Activated naive CD4-positive, alpha-beta T cell treated with anti-CD3 and anti-CD28 coated beads, Interleukin-2, amount 50 U/mL, for 72 hours (primary cell): ENCODE measurements around the gene NPAT. TPM values are rescaled to one million over a fixed set of nuclear protein-coding genes. Genes with fewer than 3 reads are reported as not detected.

Experiments
- ATAC-seq, 2 donors: fragments of 150-1000 bp; cut with Tn5 transposase; 2 replicates each; pipeline ENCODE4 v1.10.0; 2021; ENCODE audit warnings: mild to moderate bottlenecking in 2 of 2, moderate library complexity in 2 of 2
- DNase-seq, 2 donors: peaks; one replicate each; pipeline ENCODE4 v3.0.0; 2021 to 2022; ENCODE audit warnings: low spot score in 2 of 2
- H3K27ac Mint-ChIP-seq, 2 donors: one replicate each; pipeline ENCODE4 v1.8.0; 2022; ENCODE audit warnings: mild to moderate bottlenecking in 2 of 2, mixed read lengths in 2 of 2
- H3K36me3 Mint-ChIP-seq, 2 donors: one replicate each; pipeline ENCODE4 v1.8.0; 2022; ENCODE audit warnings: mixed read lengths in 2 of 2
- H3K9me3 Mint-ChIP-seq, 2 donors: one replicate each; pipeline ENCODE4 v1.8.0; 2022; ENCODE audit warnings: mixed read lengths in 2 of 2
- total RNA-seq, 2 donors: library from RNA; stranded (reverse); gene quantifications; one replicate each; pipeline ENCODE4 v1.2.3, GENCODE V29; 2022

Gene NPAT
- 10 to 100 TPM; 27.4 to 52.9 TPM for total RNA-seq

GRCh38 chr11:108222574-108223347 is at the start of gene NPAT, which contains the start of gene ATM:
NPAT (minus strand) TSS chr11:108222638; CDS start chr11:108222536, 102 bp downstream.
ATM (plus strand) TSS chr11:108223067; CDS start chr11:108227625, 4,558 bp downstream.
- H3K9me3 Mint-ChIP-seq, result no peaks in the 10 kb centered on the region
- DNase-seq, result peak; percentile 93 to 99
- H3K36me3 Mint-ChIP-seq, result peaks cover 9 to 32% of the 10 kb centered on the region in 2 donors
- peak; percentile 76 to 77 for ATAC-seq
- no peak within 1 kb of the TSS for H3K27ac Mint-ChIP-seq

- H3K9me3 Mint-ChIP-seq, result peaks cover 10 to 12% of the 10 kb centered on the region in 2 donors
- DNase-seq, result no peak
- peak in 1 of 2 donors; percentile 48 for ATAC-seq
- H3K27ac Mint-ChIP-seq, result peak overlapping the region in 1 of 2 donors; percentile 7
- peaks cover 19 to 35% of the 10 kb centered on the region in 2 donors for H3K36me3 Mint-ChIP-seq
Observed at GRCh38 chr11:108269583-108269982, 47.1 kb upstream of the NPAT start.

GRCh38 chr11:108253176-108253575 is 30.7 kb upstream of the NPAT start:
- H3K27ac Mint-ChIP-seq, result no peak overlapping the region
- H3K36me3 Mint-ChIP-seq, result peaks cover 0 to 10% of the 10 kb centered on the region in 2 donors
- no peaks in the 10 kb centered on the region for H3K9me3 Mint-ChIP-seq
- DNase-seq (no peak), ATAC-seq (peak in 1 of 2 donors; percentile 45)

- DNase-seq (no peak), ATAC-seq (no peak)
- H3K36me3 Mint-ChIP-seq, result peaks cover 5 to 17% of the 10 kb centered on the region in 2 donors
- no peaks in the 10 kb centered on the region for H3K9me3 Mint-ChIP-seq
- no peak overlapping the region for H3K27ac Mint-ChIP-seq
Observed at GRCh38 chr11:108246885-108247284, 24.4 kb upstream of the NPAT start.

GRCh38 chr11:108246308-108246707 is 23.9 kb upstream of the NPAT start:
- Mint-ChIP-seq H3K36me3 (peaks cover 5 to 17% of the 10 kb centered on the region in 2 donors), H3K27ac (no peak overlapping the region), H3K9me3 (no peaks in the 10 kb centered on the region)
- no peak for ATAC-seq
- no peak for DNase-seq

- Mint-ChIP-seq H3K9me3 (no peaks in the 10 kb centered on the region), H3K27ac (peak overlapping the region; percentile 82 to 85), H3K36me3 (peaks cover 10 to 14% of the 10 kb centered on the region in 2 donors)
- ATAC-seq, result peak in 1 of 2 donors; percentile 23
- no peak for DNase-seq
Observed at GRCh38 chr11:108242422-108242821, 20.0 kb upstream of the NPAT start.

GRCh38 chr11:108241330-108242037 is 19.0 kb upstream of the NPAT start:
- ATAC-seq, result peak; percentile 72 to 82
- Mint-ChIP-seq H3K36me3 (peaks cover 10 to 14% of the 10 kb centered on the region in 2 donors), H3K27ac (peak overlapping the region; percentile 82 to 85), H3K9me3 (no peaks in the 10 kb centered on the region)
- no peak for DNase-seq

GRCh38 chr11:108239076-108239475 is 16.6 kb upstream of the NPAT start:
- no peak for ATAC-seq
- Mint-ChIP-seq H3K27ac (peak overlapping the region in 1 of 2 donors; percentile 81), H3K9me3 (no peaks in the 10 kb centered on the region), H3K36me3 (peaks cover 12 to 14% of the 10 kb centered on the region in 2 donors)
- DNase-seq, result no peak

- peak overlapping the region; percentile 95 to 96 for H3K27ac Mint-ChIP-seq
- DNase-seq, result no peak
- H3K36me3 Mint-ChIP-seq, result peaks cover 15 to 17% of the 10 kb centered on the region in 2 donors
- peak; percentile 40 to 48 for ATAC-seq
- H3K9me3 Mint-ChIP-seq, result no peaks in the 10 kb centered on the region
Observed at GRCh38 chr11:108237058-108237481, 14.6 kb upstream of the NPAT start.

- ATAC-seq (no peak), DNase-seq (no peak)
- Mint-ChIP-seq H3K9me3 (no peaks in the 10 kb centered on the region), H3K27ac (peak overlapping the region; percentile 95 to 96), H3K36me3 (peaks cover 20 to 21% of the 10 kb centered on the region in 2 donors)
Observed at GRCh38 chr11:108235633-108236032, 13.2 kb upstream of the NPAT start.

GRCh38 chr11:108235192-108235591 is 12.8 kb upstream of the NPAT start:
- Mint-ChIP-seq H3K36me3 (peaks cover 19 to 20% of the 10 kb centered on the region in 2 donors), H3K9me3 (no peaks in the 10 kb centered on the region), H3K27ac (no peak overlapping the region)
- DNase-seq (no peak), ATAC-seq (no peak)

- DNase-seq (no peak), ATAC-seq (no peak)
- Mint-ChIP-seq H3K36me3 (peaks cover 8 to 15% of the 10 kb centered on the region in 2 donors), H3K27ac (peak overlapping the region; percentile 9 to 60), H3K9me3 (no peaks in the 10 kb centered on the region)
Observed at GRCh38 chr11:108233277-108233945, 11.0 kb upstream of the NPAT start.

- Mint-ChIP-seq H3K27ac (peak overlapping the region; percentile 44 to 61), H3K36me3 (peaks cover 8 to 13% of the 10 kb centered on the region in 2 donors), H3K9me3 (no peaks in the 10 kb centered on the region)
- DNase-seq, result no peak
- ATAC-seq, result no peak
Observed at GRCh38 chr11:108228251-108228650, 5.8 kb upstream of the NPAT start.

- Mint-ChIP-seq H3K9me3 (no peaks in the 10 kb centered on the region), H3K36me3 (peaks cover 9 to 18% of the 10 kb centered on the region in 2 donors), H3K27ac (peak overlapping the region in 1 of 2 donors; percentile 90)
Observed at GRCh38 chr11:108226036-108226435, 3.6 kb upstream of the NPAT start.

GRCh38 chr11:108224911-108225786 is 2.7 kb upstream of the NPAT start:
- DNase-seq (no peak), ATAC-seq (peak in 1 of 2 donors; percentile 0)
- Mint-ChIP-seq H3K36me3 (peaks cover 9 to 26% of the 10 kb centered on the region in 2 donors), H3K9me3 (no peaks in the 10 kb centered on the region), H3K27ac (peak overlapping the region in 1 of 2 donors; percentile 98)

More at GRCh38 chr11:108226036-108226435, 3.6 kb upstream of the NPAT start:
- no peak for ATAC-seq
- no peak for DNase-seq

- Mint-ChIP-seq H3K36me3 (peaks cover 9 to 32% of the 10 kb centered on the region in 2 donors), H3K9me3 (no peaks in the 10 kb centered on the region), H3K27ac (peak overlapping the region in 1 of 2 donors; percentile 98)
- no peak for DNase-seq
- no peak for ATAC-seq
Observed at GRCh38 chr11:108224366-108224765, 1.9 kb upstream of the NPAT start.
